NCI-H748 treated with DMSO at 0.1 percent for 48 hours (cell line): ENCODE measurements around the gene CNNM2.
"Not testable (repeated sequence)": the region's sequence is repeated elsewhere in the genome, so short reads cannot be mapped to it uniquely, and the experiment has no call there.

Source experiments
- DNase-seq: peaks from one replicate; lab custom pipeline; 2025; lab: John Stamatoyannopoulos, UW

Gene CNNM2

DNA sequence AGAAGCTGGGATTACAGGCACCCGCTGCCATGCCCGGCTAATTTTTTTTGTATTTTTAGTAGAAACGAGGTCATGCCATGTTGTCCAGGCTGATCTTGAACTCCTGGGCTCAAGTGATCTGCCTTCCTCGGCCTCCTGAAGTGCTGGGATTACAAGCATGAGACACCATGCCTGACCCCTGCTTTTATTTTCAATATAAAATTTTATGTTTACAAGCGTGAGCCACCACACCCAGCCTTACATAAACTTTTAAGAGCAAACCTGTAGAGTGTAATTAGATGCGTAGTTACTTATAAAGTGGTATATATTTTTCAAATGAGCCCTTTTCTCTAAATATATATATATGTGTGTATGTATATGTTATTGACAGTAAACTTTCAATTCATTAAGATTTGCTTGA, 8.7 kb downstream of the CNNM2 start:
- no peak for DNase-seq

DNA sequence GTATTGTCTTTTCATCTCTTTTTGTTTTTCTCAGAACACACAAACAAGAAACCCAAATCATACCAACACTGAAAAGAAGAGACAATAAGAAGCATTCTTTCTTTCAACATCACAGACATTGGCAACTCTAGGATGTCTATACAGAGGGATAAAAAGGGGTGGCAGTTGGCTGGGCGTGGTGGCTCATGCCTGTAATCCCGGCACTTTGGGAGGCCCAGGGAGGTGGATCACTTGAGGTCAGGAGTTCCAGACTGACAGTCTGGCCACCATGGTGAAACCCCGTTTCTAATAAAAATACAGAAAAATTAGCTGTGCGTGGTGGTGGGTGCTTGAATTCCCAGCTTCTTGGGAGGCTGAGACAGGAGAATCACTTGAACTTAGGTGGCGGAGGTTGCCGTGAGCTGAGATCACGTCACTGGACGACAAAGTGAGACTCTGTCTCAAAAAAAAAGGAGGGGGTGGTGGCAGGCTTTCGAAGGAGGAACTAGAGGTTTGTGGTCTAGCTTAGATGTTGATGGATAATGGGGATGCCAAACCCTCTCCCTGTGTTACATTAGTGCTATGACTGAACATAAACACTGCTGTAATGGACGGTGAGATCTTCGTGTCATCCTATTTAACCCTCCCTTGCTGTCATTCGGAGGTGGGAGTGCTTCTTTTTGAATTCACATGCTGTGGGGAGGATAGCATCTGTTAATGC, 9.4 kb downstream of the CNNM2 start:
- DNase-seq = no peak

DNA sequence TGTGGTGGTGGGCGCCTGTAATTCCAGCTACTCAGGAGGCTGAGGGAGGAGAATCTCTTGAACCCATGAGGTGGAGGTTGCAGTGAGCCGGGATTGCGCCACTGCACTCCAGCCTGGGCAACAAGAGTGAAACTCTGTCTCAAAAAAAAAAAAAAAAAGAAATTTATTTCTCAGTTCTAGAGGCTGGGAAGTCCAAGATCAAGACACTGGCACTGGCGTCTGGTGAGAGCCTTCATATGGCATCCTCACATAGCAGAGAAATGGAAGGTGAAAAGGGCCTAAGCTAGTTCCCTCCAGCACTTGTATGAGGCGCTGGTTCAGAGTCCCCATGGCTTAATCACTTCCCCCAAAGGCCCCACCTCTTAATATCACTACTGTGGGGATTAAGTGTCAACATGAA, 10.3 kb downstream of the CNNM2 start:
- DNase-seq = not testable (repeated sequence)

DNA sequence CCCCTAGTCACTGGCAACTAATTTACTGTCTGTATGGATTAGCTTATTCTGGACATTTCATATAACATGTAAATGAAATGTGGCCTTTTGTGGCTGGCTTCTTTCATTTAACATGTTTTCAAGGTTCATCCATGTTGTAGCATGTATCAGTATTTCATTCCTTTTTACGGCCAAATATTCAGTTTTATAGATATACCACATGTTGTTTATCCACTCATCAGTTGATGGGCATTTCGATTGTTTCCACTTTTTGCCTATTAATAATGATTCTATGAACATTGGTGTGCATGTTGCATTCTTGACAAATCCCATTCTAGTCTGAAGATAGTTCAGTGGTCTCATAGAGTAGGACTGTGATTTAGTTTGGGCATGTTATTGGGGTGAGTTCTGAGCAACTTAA, 12.6 kb downstream of the CNNM2 start:
- DNase-seq = no peak

DNA sequence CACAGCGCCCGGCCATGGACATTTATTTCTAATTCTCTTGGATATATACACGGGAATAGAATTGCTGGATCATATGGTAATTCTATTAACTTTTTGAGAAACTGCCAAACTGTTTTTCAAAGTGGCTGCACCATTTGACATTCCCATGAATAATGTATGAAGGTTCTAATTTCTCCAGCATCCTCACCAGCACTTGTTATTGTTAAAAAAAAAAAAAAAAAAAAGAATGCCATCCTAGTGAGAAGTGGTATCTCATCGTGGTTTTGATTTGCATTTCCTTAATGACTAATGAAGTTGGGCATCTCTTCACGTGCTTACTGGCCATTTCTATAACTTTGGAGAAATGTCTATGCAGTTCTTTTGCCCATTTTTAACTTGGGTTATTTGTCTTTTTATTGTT, 13.5 kb downstream of the CNNM2 start:
- DNase-seq = no peak

DNA sequence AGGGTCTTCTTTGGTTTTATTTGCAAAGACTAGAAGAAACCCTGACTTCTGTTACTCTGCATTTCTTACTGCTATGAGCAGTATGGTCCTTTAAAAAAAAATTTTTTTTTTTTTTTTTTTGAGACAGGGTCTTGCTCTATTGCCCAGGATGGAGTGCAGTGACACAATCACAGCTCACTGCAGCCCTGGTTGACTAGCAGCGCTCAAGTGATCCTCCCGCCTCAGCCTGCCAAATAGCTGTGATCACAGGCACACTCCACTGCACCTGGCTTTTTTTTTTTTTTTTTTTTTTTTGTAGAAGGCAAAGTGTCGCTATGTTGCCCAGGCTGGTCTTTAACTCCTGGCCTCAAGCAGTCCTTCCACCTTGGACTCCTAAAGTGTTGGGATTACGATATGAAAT, 17.4 kb downstream of the CNNM2 start:
- no peak for DNase-seq

DNA sequence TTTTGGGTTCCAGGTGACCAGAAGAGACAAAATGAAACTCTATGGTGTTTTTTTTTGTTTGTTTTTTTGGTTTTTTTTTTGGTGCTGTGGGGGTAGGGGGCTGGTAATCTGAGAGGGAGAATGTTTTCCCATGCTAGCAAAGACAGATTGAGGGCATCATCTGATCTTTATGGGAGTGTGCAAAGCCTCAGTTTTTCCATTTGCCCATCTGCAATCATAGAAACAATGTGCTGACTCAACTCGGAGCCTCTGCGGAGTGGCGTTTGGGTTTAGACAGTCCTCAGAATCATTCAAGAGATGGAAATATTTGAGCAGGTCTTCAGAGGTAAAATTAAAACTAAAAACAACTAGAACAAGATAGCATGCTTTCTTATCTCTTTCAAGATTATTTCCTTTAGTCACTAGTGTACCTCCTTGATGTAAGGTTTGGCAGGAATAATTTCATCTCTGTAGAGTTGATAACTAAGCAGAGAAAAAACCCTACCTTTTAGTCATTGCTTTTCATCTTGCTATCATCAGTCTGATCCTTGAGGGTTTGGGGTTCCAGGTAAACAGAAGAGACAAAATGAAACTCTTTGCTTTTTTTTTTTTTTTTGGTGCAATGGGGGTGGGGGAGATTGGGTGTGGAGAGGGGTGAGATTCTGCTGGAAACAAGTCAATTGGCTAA, 18.0 kb downstream of the CNNM2 start:
- no peak for DNase-seq

DNA sequence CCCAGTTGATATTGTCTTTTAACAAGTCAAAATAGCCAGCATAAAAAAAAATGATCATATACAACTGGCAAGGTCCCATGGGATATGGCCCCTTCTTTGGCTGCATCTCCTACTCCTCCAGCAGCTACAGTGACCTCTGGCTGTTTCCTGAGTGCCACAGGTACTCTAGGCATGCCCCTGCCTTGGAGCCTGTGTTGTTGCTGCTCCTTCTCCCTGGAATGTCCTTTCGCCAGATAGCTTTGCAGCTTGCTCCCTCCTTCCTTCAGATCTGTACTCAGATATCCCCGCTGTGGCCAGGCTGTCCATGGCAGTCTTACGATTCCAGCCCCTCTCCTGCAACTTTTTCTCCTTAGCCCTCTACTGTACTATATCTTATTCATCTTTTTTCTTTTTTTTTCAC, 23.3 kb downstream of the CNNM2 start:
- DNase-seq = no peak

DNA sequence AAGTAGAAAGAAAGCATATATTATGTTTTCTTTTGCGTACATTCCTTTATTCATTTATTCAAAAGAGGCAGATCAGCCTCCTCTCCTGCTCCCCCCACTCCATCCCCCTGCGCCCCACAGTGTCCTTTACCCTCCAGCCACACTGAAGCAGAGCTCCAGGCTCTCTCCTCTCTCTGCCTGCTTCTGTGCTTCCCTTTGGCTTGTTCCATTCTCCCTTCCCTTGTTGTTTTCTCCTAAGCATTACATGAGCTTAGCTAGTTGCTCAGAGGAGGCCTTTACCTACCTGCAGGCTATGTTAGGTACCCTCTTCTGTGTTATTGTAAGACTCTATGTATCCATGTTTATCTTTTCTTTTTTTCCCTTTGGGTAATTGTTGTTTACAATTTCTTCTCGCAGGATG, 27.4 kb downstream of the CNNM2 start:
- DNase-seq = no peak

DNA sequence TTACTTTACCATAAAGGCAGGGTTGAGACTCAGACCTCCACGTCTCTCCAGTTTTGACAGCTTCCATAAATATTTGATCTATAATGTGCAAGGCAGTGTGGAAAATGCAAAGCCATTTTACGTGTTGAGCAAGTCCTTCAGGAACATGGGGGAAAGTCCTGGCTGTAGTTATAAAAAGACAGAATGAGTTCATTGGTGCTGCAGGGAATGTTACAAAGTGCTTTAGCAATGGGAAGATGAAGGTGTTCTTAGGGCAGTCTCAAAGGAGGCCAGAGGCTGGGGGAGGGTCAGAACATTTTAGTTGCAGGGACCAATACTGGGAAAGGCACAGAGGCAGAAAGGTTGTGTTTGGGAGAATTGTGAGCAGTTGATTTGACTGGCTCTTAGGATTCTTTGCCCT, 27.9 kb downstream of the CNNM2 start:
- DNase-seq = no peak

DNA sequence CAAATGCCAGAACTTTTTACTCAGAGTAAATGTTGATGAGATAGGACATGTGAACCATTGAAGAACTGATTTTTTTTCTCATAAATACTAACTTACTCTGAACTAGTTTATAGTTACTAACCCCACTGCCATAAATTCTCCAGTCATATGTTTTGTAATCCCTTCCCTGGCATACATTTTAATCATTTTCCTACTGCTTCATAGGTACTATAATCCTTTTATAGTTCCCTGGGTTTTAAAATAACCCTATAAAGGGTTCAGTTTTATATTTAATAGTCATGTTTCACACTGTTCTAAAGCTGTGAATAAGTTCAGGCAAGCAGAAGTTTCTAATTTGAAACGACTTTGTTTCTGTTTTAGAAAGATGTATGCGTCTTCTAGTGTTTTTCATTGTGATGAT, 28.9 kb downstream of the CNNM2 start:
- no peak for DNase-seq

DNA sequence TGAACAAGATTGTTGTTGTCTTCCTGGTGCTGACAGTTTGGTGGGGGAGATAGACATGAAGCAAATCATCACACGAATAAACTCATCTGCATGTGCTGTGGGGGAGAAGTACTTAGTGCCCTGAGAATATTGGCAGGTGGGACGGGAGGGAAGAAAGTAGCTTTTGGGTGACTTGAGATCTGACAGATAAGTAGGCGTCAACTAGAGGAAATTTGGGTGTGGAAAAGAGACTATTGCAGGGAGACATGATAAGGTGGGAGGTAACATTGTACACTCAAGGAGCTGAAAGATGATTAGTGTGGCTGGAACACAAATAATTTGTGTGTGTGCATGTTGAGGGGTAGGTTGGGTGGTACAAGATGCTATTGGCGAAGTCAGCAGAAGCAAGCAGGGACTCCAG, 30.1 kb downstream of the CNNM2 start:
- DNase-seq = no peak

DNA sequence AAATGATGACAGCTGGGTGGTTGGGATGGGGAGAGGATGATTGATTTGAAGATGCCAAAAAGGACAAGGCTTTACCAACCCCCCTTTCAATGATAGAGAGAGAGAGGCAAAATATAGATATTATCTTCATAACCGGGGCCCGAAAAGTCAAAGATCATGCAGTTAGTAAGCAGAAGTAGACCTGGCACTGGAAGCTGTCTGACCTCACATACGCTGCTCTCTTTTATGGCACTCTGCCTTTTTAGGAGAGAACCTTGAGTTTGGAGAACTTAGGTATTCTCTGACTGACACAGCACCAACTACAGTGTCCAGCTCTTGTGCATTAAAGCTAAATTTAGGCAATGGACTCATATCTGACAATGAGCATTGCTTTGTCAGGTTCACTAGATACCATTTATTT, 30.7 kb downstream of the CNNM2 start:
- no peak for DNase-seq

DNA sequence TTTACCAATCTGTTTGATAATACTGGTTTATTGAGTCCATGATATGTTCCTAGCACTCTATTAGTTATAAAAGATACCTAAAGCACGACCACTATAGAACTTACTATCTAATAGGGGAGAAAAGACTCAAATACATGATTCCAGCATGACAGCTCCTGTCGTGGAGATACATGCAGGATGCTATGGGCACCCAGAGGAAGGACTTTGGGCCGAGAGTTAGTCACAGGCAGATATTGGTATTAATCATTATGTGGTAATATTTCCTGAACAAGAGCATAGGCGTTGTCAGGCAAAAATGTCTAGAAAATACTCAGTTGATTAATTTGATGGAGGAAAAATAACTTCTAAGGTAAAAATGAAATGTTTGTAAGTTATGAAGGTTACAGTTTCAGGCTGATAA, 31.8 kb downstream of the CNNM2 start:
- DNase-seq = no peak

DNA sequence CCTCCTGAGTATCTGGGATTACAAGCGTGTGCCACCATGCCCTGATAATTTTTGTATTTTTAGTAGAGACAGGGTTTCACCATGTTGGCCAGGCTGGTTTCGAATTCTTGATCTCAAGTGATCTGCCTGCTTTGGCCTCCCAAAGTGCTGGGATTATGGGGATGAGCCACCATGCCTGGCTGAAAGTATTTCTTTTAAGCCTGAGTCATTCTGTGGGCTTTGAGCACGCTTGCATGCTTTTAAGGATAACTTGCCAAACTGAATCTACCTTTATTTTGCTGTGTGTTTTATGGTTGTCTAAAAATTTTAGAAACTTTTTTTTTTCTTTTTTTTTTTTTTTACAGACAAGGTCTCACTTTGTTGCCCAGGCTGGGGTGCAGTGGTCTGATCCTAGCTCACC, 33.2 kb downstream of the CNNM2 start:
- DNase-seq = no peak

DNA sequence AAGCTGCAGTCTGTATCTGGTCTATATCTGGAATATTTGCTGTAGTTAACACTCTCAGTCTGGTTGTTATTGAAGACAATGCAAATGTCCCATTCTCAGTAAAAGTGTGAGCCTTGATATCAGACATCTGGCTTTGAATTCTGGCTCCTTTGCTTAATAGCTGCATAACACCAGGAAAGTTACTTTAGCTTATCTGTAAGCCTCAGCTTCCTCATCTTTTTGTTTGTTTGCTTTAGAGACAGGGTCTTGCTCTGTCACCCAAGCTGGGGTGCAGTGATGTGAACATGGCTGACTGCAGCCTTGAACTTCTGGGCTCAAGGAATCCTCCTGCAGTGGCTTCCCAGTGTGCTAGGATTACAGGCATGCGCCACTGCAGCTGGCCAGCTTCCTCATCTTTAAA, 41.3 kb downstream of the CNNM2 start:
- no peak for DNase-seq

DNA sequence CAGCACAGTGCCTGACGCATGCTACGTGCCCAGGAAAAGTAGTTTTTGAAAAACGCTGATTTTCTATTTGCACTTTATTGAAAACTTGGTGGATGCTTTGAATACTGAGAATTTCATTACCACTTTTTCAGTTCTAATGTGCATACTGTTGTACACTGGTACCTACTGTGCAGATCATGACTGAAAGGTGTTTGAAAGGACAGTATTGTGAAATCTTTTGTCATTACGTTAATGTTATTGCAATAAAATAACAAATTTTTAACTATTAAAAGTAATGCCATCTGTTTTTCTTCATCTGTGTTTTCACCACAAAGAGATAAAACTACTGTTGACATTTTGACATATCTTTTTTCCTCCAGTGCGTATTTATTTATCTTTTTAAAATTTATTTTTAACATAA, 42.1 kb downstream of the CNNM2 start:
- DNase-seq = no peak

DNA sequence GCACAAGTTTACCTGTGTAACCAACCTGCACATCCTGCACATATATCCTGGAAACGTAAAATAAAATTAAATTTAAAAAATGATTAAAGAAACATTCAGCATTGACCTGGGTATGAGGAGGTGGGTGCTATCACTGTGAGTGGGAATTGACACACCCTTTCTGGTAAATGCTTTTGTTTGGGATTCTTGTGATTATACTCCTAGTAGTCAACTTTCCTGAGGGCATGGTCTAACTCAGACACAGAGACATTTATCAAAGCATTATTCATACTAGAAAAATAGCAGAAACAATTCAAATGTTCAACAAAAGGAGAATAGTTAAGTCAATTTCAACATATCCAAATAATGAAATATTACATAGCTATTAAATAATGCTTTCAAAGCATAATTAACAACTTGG, 44.2 kb downstream of the CNNM2 start:
- DNase-seq = no peak

DNA sequence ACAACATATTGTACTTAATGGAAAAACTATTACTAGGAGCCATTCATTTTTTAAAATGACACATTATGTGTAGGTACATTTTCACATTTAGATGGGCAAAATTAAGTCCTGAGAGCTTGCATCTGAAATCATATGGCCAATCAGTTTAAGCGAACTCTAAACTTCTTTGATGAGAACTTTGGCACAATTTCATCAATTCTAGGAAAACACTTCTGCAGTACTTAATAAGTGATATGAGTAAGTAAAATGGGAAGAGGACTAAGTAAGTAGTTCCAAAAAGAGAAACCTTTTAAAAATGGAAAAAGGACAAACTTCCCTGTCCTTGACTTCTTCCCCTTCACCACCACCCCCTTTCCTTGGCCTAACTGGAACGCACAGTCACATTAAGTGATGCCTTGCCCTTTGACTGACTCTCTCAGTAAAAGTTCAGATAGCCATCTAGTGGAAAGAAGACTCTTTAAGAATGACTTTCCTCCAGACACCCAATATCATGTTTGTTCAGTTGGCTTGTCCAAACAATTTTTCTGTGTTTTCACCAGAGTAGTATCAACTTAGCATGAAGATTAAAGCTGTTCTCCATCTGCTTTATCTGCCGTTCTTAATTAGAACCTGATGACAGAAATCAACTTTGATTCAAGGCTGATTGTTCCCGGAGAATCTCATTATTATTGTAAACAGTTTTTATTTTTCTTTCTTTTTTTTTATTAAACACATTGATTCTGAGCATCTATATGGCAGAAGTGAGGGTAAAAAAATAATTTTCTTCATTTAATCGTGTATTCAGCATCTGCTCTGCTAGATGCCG, 45.1 kb downstream of the CNNM2 start:
- DNase-seq = no peak

DNA sequence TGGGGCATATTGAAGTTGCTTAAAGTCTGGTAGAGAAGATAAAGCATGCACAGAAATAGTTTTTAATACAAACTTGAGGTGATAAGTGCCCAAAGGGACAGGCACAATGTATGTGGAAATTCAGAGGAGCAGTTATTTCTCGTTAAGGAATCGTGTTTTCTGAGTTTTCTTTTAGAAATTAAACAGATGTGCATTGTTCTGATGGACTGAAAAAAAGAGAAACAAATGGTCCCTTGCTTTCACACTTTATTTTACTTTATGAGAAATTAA, 45.6 kb downstream of the CNNM2 start:
- no peak for DNase-seq

DNA sequence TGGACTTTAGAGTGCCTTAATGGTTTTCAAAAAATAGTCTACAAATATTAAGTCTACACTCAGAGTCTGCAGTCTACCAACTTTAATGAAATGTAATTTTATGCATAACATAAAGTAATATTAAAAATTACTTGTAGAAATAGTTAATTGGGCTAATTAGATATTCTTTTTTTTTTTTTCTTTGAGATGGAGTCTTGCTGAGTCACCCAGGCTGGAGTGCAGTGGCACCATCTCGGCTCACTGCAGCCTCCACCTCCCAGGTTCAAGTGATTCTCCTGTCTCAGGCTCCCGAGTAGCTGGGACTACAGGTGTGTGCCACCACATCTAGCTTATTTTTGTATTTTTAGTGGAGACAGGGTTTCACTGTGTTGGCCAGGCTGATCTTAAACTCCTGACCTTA, 46.0 kb downstream of the CNNM2 start:
- not testable (repeated sequence) for DNase-seq

DNA sequence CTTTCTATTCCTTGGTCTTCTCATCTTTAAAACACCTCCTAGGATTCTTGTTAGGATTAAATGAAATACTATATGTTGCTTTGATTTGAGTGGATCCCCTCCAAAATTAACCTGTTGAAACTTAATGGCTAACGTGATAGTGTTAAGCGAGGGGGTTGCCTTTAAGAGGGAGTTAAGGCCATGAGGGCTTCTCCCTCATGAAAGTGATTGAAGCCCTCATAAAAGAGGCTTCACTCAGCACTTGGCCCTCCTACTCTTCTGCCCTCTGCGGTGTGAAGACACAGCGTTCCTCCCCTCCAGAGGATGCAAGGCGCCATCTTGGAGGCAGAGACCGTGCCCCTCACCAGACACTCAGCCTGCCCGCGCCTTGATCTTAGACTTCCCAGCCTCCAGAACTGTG, 46.6 kb downstream of the CNNM2 start:
- no peak for DNase-seq

DNA sequence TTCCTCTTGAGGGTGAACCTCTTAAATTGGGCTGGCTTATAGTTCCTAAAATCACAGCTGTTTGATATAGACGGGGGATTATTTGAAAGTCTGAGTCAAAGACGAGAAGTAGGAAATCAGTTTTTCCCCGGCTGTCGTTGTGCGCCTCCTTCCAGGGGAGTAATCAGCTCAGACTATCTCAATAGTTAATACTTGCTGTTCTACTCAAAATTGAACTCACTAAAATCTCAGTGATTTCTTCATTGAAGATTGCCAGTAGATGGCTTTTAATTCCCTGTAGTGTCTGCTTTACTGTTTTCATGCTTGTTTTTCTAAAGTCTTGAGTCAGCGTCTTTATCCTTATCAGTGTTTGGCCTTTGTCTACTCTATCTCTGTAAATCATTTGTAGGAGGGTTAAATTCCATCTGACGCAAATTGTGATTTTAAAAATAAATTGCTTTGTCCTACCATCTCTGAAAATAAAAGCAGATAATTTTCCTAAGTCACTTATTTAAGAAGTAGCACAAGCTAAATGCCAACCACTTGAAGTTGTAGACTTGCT, 47.3 kb downstream of the CNNM2 start:
- no peak for DNase-seq
